GM21360 (cell line): ENCODE measurements around the gene SMYD3.

Source experiments
- ATAC-seq: cut with Tn5 transposase; IDR thresholded peaks from one replicate; pipeline ENCODE4 v1.9.1; 2021; ENCODE audit warnings: mild to moderate bottlenecking, moderate library complexity; ENCODE audit not compliant: unreplicated experiment

SMYD3 gene

GRCh38 chr1:246516126-246516525 is 9.0 kb upstream of the SMYD3 start:
- ATAC-seq = no peak

- no peak for ATAC-seq
Measured at GRCh38 chr1:246515390-246516005, 8.4 kb upstream of the SMYD3 start.

GRCh38 chr1:246513619-246514343 is 6.7 kb upstream of the SMYD3 start:
- ATAC-seq = no peak

- no peak for ATAC-seq
Measured at GRCh38 chr1:246513041-246513440, 6.0 kb upstream of the SMYD3 start.

- ATAC-seq = no peak
Measured at GRCh38 chr1:246512635-246513034, 5.6 kb upstream of the SMYD3 start.

GRCh38 chr1:246512230-246512629 is 5.2 kb upstream of the SMYD3 start:
- ATAC-seq = no peak

- no peak for ATAC-seq
Measured at GRCh38 chr1:246511203-246511602, 4.1 kb upstream of the SMYD3 start.

- no peak for ATAC-seq
Measured at GRCh38 chr1:246510147-246511030, 3.3 kb upstream of the SMYD3 start.

- ATAC-seq = no peak
Measured at GRCh38 chr1:246508897-246509688, 2.0 kb upstream of the SMYD3 start.

- peak; percentile 9 for ATAC-seq
Measured at GRCh38 chr1:246506367-246506673, 759 bp downstream of the SMYD3 start.

GRCh38 chr1:246503341-246503740 is 3.7 kb downstream of the SMYD3 start:
- ATAC-seq = no peak

- peak; percentile 46 for ATAC-seq
Measured at GRCh38 chr1:246497331-246497915, 9.7 kb downstream of the SMYD3 start.

GRCh38 chr1:246492611-246493245 is 14.4 kb downstream of the SMYD3 start:
- peak; percentile 68 for ATAC-seq

GRCh38 chr1:246491551-246492053 is 15.5 kb downstream of the SMYD3 start:
- ATAC-seq = no peak

- no peak for ATAC-seq
Measured at GRCh38 chr1:246488674-246489073, 18.4 kb downstream of the SMYD3 start.

GRCh38 chr1:246483569-246483933 is 23.5 kb downstream of the SMYD3 start:
- no peak for ATAC-seq

GRCh38 chr1:246482805-246483568 is 24.1 kb downstream of the SMYD3 start:
- peak; percentile 64 for ATAC-seq

- no peak for ATAC-seq
Measured at GRCh38 chr1:246479061-246479460, 28.0 kb downstream of the SMYD3 start.

GRCh38 chr1:246477634-246478033 is 29.4 kb downstream of the SMYD3 start:
- ATAC-seq = no peak
